ENCODE data around the gene EHD4.
A peak's percentile ranks its signal among the peaks of the same experiment; 100 is the strongest.

The EHD4 gene

GRCh38 chr15:41990691-41991090 lies 18.3 kb upstream of the EHD4 start:
- DNase-seq (ENCODE audit: low read depth) = no peak
- no peak for TF ChIP-seq CTCF (IDR thresholded peaks at IDR 0.05; ENCODE audit: insufficient read depth, low read depth, low read length, missing control alignments)
- no peak overlapping the region for H3K4me3 ChIP-seq (ENCODE audit: low read length)

- no peak overlapping the region for H3K4me3 ChIP-seq (ENCODE audit: low read length)
- TF ChIP-seq CTCF (IDR thresholded peaks at IDR 0.05; ENCODE audit: insufficient read depth, low read depth, low read length, missing control alignments) = no peak
- DNase-seq (ENCODE audit: low read depth) = no peak
Measured at GRCh38 chr15:41990243-41990605, 17.9 kb upstream of the EHD4 start.

GRCh38 chr15:41989573-41990242 lies 17.4 kb upstream of the EHD4 start:
- DNase-seq (ENCODE audit: low read depth) = peak; percentile 74
- no peak overlapping the region for H3K4me3 ChIP-seq (ENCODE audit: low read length)
- TF ChIP-seq CTCF (IDR thresholded peaks at IDR 0.05; ENCODE audit: insufficient read depth, low read depth, low read length, missing control alignments) = peak; percentile 97

GRCh38 chr15:41988896-41989572 lies 16.7 kb upstream of the EHD4 start:
- no peak overlapping the region for H3K4me3 ChIP-seq (ENCODE audit: low read length)
- no peak for DNase-seq (ENCODE audit: low read depth)
- no peak for TF ChIP-seq CTCF (IDR thresholded peaks at IDR 0.05; ENCODE audit: insufficient read depth, low read depth, low read length, missing control alignments)

- TF ChIP-seq CTCF (IDR thresholded peaks at IDR 0.05; ENCODE audit: insufficient read depth, low read depth, low read length, missing control alignments) = no peak
- DNase-seq (ENCODE audit: low read depth) = no peak
- no peak overlapping the region for H3K4me3 ChIP-seq (ENCODE audit: low read length)
Measured at GRCh38 chr15:41987925-41988275, 15.5 kb upstream of the EHD4 start.

GRCh38 chr15:41987246-41987924 lies 15.0 kb upstream of the EHD4 start:
- DNase-seq (ENCODE audit: low read depth) = no peak
- H3K4me3 ChIP-seq (ENCODE audit: low read length) = no peak overlapping the region
- TF ChIP-seq CTCF (IDR thresholded peaks at IDR 0.05; ENCODE audit: insufficient read depth, low read depth, low read length, missing control alignments) = no peak
